KOPT-K1 (cell line): ENCODE data around the gene MMP17.

ENCODE experiments used
- H3K27ac ChIP-seq: fragments of 200-600 bp; sonication (generic); 2 replicates; pipeline ENCODE4 v1.5.1; 2016; ENCODE audit warnings: antibody characterized with exemption, mild to moderate bottlenecking, low read depth, low read length; ENCODE audit not compliant: poor library complexity, severe bottlenecking
- H3K36me3 ChIP-seq: fragments of 200-600 bp; sonication (generic); 2 replicates; pipeline ENCODE4 v1.5.1; 2017; ENCODE audit warnings: antibody characterized with exemption, mild to moderate bottlenecking, low read length, moderate library complexity; ENCODE audit not compliant: insufficient read depth
- H3K9me3 ChIP-seq: fragments of 200-600 bp; sonication (generic); 2 replicates; pipeline ENCODE4 v1.5.1; 2017; ENCODE audit warnings: antibody characterized with exemption, low read length, mild to moderate bottlenecking; ENCODE audit not compliant: insufficient read depth, poor library complexity, severe bottlenecking

MMP17 gene

DNA sequence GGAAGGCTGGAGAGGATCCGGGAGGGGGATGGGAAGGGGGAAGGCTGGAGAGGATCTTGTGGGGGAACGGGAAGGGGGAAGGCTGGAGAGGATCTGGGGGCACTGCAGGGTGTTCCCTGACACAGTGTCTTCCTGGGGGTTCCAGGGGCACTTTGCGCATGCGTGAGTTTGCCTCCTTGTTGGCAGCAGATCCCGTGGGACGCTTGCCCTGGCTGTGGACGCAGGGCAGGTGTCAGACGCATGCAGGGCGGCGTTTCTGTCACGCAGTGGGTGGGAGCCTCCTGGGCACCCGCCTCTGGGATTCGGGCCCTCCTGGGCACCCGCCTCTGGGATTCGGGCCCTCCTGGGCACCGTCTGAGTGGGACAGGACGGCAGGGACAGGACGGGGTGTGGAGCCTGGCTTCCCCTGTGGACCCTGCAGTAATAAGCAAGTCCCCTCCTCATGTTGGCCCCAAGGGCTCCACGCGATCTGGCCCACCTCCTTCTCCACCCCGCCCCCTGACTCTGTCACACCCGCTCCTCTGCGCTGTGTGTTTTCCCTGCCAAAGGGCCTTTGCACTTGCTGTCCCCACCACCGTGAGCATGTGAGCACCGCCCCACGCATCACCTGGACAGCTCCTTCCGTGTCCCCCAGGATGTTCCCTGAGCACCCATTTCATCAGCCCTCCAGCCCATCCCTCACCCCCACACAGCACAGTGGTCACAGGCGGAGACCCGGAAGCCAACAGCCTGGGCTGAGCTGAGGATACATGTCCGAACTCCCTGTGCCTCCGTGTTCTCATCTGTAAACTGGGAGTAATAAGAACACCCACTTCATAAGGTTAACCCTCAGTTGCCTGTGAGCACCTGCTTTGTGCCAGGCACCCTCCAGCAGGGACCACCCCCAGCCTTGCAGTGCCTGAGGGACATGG is 4.4 kb downstream of the MMP17 start:
- Histone ChIP-seq H3K36me3 (no peaks in the 10 kb centered on the region), H3K9me3 (no peaks in the 10 kb centered on the region), H3K27ac (no peak overlapping the region)

GRCh38 chr12:131833288-131833895 is 5.2 kb downstream of the MMP17 start:
- Histone ChIP-seq H3K27ac (no peak overlapping the region), H3K9me3 (no peaks in the 10 kb centered on the region), H3K36me3 (no peaks in the 10 kb centered on the region)

DNA sequence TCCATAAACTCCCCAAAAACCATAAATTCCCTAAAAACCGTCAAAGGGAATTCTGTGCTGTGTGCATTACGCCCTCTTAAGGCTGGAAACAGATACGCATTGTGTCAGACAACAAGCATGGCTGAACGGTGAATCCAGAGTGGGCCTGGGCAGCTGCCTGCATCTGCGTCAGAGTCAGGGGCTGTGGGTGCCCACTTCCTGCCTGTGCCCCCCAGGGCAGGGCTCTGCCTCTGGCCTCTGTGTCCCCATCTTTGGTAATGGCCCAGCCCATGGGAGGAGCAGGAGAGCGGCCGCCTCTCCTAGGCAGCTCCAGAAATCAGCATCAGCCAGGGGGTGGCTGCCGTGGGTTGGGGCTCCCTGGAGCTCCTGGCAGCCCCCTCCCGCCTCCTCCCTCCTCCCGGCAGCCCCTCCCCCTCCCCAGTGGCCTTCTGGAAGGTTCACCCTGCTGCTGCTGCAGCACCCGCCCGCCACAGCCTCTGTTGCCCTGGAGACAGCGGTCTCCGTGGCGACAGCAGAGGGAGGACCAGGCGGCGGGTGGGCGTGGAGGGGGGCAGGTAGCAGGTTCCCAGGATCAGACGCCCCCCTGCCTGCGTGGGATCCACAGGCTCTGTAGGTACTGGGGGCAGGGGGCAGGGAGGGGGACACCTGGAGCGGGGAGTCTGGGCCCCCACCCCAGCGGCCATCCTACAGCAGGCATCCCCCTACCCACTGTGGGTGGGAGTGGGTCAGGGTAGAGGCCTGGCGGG is 5.9 kb downstream of the MMP17 start:
- H3K9me3 ChIP-seq = no peaks in the 10 kb centered on the region
- no peak overlapping the region for H3K27ac ChIP-seq
- no peaks in the 10 kb centered on the region for H3K36me3 ChIP-seq

DNA sequence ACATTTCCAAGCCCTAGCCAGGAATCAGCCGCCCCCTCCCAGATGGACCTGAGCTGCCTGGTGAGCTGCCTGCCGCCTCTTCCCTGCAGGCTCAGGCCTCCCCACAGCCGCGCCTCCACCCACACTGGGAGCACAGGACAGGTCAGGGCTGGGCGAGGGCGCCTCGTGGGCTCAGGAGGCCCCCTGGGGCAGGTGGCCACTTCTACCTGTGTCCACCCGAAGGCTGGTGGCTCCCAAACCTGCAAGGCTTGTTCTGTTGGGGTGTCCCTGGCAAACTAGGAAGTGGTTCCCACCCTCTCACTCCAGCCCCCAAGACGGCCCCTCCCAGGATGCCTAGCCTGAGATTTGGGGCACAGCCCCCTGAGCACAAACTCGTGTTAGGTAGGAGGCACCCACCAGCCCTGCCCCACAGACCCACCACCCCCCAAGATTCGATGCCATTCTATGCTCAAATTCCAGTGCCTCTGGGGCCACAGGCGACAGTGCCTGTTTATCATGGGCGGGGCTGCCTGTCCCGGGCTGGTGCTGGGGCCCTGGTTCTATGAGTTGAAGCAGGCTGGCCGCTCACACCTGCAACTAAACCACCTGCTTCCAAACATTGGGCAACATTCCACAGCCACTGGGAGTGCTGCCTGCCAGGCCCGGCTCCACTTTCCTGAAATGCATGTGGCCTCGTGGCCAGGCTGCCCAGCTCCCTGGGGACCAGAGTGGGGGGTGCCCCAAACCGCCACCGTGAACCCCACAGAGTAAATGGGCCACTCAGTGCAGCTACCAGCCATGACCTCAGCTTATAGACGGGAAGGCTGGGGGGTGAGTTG is 6.8 kb downstream of the MMP17 start:
- H3K9me3 ChIP-seq = no peaks in the 10 kb centered on the region
- H3K27ac ChIP-seq = no peak overlapping the region
- H3K36me3 ChIP-seq = no peaks in the 10 kb centered on the region

GRCh38 chr12:131835616-131836171 is 7.5 kb downstream of the MMP17 start:
- H3K27ac ChIP-seq = no peak overlapping the region

DNA sequence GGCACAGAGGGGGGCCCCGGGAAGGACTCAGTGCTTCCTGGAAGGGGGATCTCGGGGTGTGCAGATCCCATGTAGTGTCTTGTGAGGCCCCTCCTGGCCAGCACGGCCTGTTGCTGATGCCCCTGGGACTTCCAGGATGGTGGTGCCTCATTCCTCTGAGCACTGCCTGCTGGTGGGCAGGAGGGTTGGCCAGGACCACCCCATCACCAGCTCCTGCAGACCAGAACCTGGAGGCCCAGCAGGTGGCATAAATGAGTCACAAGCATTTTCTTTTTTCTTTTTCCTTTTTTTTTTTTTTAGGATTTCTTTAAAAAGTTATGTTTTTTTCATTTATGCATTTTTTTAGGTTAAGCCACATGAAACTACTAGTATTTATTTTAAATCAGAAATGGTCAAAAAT is 8.0 kb downstream of the MMP17 start:
- no peaks in the 10 kb centered on the region for H3K9me3 ChIP-seq
- H3K36me3 ChIP-seq = no peaks in the 10 kb centered on the region
- no peak overlapping the region for H3K27ac ChIP-seq

More at GRCh38 chr12:131835616-131836171, 7.5 kb downstream of the MMP17 start:
- Histone ChIP-seq H3K9me3 (no peaks in the 10 kb centered on the region), H3K36me3 (no peaks in the 10 kb centered on the region)

DNA sequence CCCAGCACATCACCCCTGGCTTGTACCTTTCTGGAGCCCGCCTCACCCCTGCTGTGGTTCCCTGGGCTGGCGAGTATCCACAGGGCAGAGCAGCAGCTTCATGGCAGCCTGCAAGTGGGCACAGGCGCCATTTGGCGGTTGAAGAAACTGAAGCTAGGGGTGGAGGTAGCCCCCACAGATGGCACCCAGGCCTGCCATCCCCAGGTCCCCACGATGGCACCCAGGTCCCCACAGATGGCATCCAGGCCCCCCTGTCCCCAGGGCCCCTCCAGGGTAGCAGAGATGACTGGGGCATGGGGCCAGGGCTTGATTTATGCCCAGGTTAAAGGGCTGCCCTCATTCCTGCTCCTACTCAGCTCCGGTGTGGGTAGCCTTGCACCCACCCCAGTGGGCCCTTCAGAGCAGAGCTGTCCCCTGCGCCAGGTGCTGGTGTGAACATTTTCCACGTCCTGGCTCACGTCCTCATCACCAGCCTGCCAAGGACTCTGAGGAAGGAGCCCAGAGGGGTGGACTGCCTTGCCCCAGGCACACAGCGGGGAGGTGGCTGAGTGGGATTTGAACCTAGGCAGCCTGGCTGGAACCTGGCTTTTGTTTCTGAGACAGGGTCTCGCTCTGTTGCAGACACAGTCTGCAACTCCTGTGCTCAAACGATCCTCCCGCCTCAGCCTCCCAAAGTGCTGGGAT is 8.7 kb downstream of the MMP17 start:
- Histone ChIP-seq H3K9me3 (no peaks in the 10 kb centered on the region), H3K36me3 (no peaks in the 10 kb centered on the region), H3K27ac (no peak overlapping the region)

- Histone ChIP-seq H3K9me3 (no peaks in the 10 kb centered on the region), H3K36me3 (no peaks in the 10 kb centered on the region), H3K27ac (no peak overlapping the region)
Measured at GRCh38 chr12:131840643-131841416, 12.6 kb downstream of the MMP17 start.

- Histone ChIP-seq H3K27ac (no peak overlapping the region), H3K36me3 (no peaks in the 10 kb centered on the region), H3K9me3 (no peaks in the 10 kb centered on the region)
Measured at GRCh38 chr12:131841547-131841946, 13.4 kb downstream of the MMP17 start.

- H3K36me3 ChIP-seq = no peaks in the 10 kb centered on the region
- no peaks in the 10 kb centered on the region for H3K9me3 ChIP-seq
- no peak overlapping the region for H3K27ac ChIP-seq
Measured at GRCh38 chr12:131842169-131842568, 14.0 kb downstream of the MMP17 start.

DNA sequence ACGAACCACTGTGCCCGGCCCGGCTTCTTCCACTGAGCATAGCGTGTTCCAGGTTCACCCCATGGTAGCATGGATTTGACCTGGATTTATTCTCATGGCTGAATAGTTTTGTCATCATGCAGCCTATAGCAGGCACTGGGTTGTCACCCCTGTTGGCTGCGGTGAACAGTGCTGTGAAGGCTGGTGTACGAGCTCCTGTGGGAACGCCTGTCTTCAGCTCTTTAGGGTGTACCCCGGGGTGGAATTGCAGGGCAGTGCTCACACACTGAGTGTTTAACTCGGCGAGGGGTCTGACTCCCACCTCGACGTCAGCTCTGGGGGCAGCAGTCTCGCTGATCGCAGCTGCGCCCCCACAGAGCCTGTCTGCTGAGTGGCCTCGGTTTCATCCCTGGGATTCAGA is 15.3 kb downstream of the MMP17 start:
- Histone ChIP-seq H3K9me3 (no peaks in the 10 kb centered on the region), H3K36me3 (no peaks in the 10 kb centered on the region), H3K27ac (no peak overlapping the region)

GRCh38 chr12:131844140-131844539 is 15.9 kb downstream of the MMP17 start:
- H3K9me3 ChIP-seq = no peaks in the 10 kb centered on the region
- H3K36me3 ChIP-seq = no peaks in the 10 kb centered on the region
- H3K27ac ChIP-seq = no peak overlapping the region

- no peaks in the 10 kb centered on the region for H3K36me3 ChIP-seq
- H3K27ac ChIP-seq = no peak overlapping the region
- no peaks in the 10 kb centered on the region for H3K9me3 ChIP-seq
Measured at GRCh38 chr12:131844656-131845055, 16.5 kb downstream of the MMP17 start.
